ENCODE results near the gene PCNX2. TPM values are rescaled to one million over a fixed set of nuclear protein-coding genes. Genes with fewer than 3 reads are reported as not detected.
A peak's percentile ranks its signal among the peaks of the same experiment; 100 is the strongest.

PCNX2 gene
- total RNA-seq, 1 experiment from 2014 or later = 63.4 TPM

- Mint-ChIP-seq H3K9me3 (ENCODE audit: low read depth, unreplicated experiment) (no peaks in the 10 kb centered on the region), H3K27ac (ENCODE audit: unreplicated experiment) (no peak overlapping the region), H3K36me3 (ENCODE audit: insufficient read depth, unreplicated experiment) (peaks cover 16% of the 10 kb centered on the region), H3K4me3 (ENCODE audit: low read depth, unreplicated experiment) (no peak overlapping the region), H3K4me1 (ENCODE audit: low read depth, unreplicated experiment) (no peaks in the 10 kb centered on the region), H3K27me3 (ENCODE audit: unreplicated experiment) (no peaks in the 10 kb centered on the region)
- no peak for DNase-seq
- TF ChIP-seq CTCF (IDR thresholded peaks at IDR 0.05; ENCODE audit: unreplicated experiment) = no peak
- intact Hi-C loops (cut with micrococcal nuclease; ENCODE audit: unreplicated experiment) = no loop called here
- BruUV-seq (replicated peaks) = no TSS peak
- CTCF ChIA-PET = no interaction called here
Observed at GRCh38 chr1:233208687-233209086, 86.8 kb downstream of the PCNX2 start.

- Mint-ChIP-seq H3K4me1 (ENCODE audit: low read depth, unreplicated experiment) (peaks cover 9% of the 10 kb centered on the region), H3K27ac (ENCODE audit: unreplicated experiment) (peak overlapping the region; percentile 57), H3K36me3 (ENCODE audit: insufficient read depth, unreplicated experiment) (peaks cover 35% of the 10 kb centered on the region), H3K9me3 (ENCODE audit: low read depth, unreplicated experiment) (no peaks in the 10 kb centered on the region), H3K27me3 (ENCODE audit: unreplicated experiment) (no peaks in the 10 kb centered on the region), H3K4me3 (ENCODE audit: low read depth, unreplicated experiment) (no peak overlapping the region)
- intact Hi-C loops (cut with micrococcal nuclease; ENCODE audit: unreplicated experiment) = no loop called here
- no peak for TF ChIP-seq CTCF (IDR thresholded peaks at IDR 0.05; ENCODE audit: unreplicated experiment)
- no peak for DNase-seq
- BruUV-seq (replicated peaks) = no TSS peak
- CTCF ChIA-PET = no interaction called here
Observed at GRCh38 chr1:233197940-233198339, 97.6 kb downstream of the PCNX2 start.

GRCh38 chr1:233193741-233194140 is 101.8 kb downstream of the PCNX2 start:
- peaks cover 9% of the 10 kb centered on the region for H3K4me1 Mint-ChIP-seq (ENCODE audit: low read depth, unreplicated experiment)
- H3K4me3 Mint-ChIP-seq (ENCODE audit: low read depth, unreplicated experiment) = no peak overlapping the region
- peaks cover 24% of the 10 kb centered on the region for H3K36me3 Mint-ChIP-seq (ENCODE audit: insufficient read depth, unreplicated experiment)
- no peak for DNase-seq
- CTCF ChIA-PET = no interaction called here
- no peaks in the 10 kb centered on the region for H3K9me3 Mint-ChIP-seq (ENCODE audit: low read depth, unreplicated experiment)
- BruUV-seq (replicated peaks) = no TSS peak
- H3K27ac Mint-ChIP-seq (ENCODE audit: unreplicated experiment) = no peak overlapping the region
- TF ChIP-seq CTCF (IDR thresholded peaks at IDR 0.05; ENCODE audit: unreplicated experiment) = no peak
- intact Hi-C loops (cut with micrococcal nuclease; ENCODE audit: unreplicated experiment) = no loop called here
- H3K27me3 Mint-ChIP-seq (ENCODE audit: unreplicated experiment) = no peaks in the 10 kb centered on the region

- intact Hi-C loops (cut with micrococcal nuclease; ENCODE audit: unreplicated experiment) = no loop called here
- no peaks in the 10 kb centered on the region for H3K9me3 Mint-ChIP-seq (ENCODE audit: low read depth, unreplicated experiment)
- BruUV-seq (replicated peaks) = no TSS peak
- CTCF ChIA-PET = interaction anchor here (0.6 kb wide), 1 partner anchor 1221 kb away, joined by 5 read pairs; no protein-coding TSS in a partner anchor
- H3K27me3 Mint-ChIP-seq (ENCODE audit: unreplicated experiment) = no peaks in the 10 kb centered on the region
- no peak overlapping the region for H3K27ac Mint-ChIP-seq (ENCODE audit: unreplicated experiment)
- no peak for TF ChIP-seq CTCF (IDR thresholded peaks at IDR 0.05; ENCODE audit: unreplicated experiment)
- no peak overlapping the region for H3K4me3 Mint-ChIP-seq (ENCODE audit: low read depth, unreplicated experiment)
- peaks cover 12% of the 10 kb centered on the region for H3K36me3 Mint-ChIP-seq (ENCODE audit: insufficient read depth, unreplicated experiment)
- DNase-seq = no peak
- no peaks in the 10 kb centered on the region for H3K4me1 Mint-ChIP-seq (ENCODE audit: low read depth, unreplicated experiment)
Observed at GRCh38 chr1:233190987-233191386, 104.5 kb downstream of the PCNX2 start.

Data from Calu3 (cell line).